Body of pancreas (tissue), 4 donors: Measurements from ENCODE around the gene METTL2B. TPM values are rescaled to one million over a fixed set of nuclear protein-coding genes. Genes with fewer than 3 reads are reported as not detected.
"Not testable (repeated sequence)": the region's sequence is repeated elsewhere in the genome, so short reads cannot be mapped to it uniquely, and the experiment has no call there.

ENCODE experiments used
- ATAC-seq: fragments of 150-250 bp; one replicate; pipeline ENCODE4 v1.9.1; 2016
- DNase-seq, 4 donors: peaks; one replicate each; pipeline ENCODE4 v3.0.0-alpha.2; 2019
- H3K27ac ChIP-seq, 4 donors: fragments of 200-600 bp; sonication (generic); 1 replicate in 3 of 4; 2 replicates in 1 of 4; pipeline versions ENCODE4 v1.5.1 to v1.6.1; 2016 to 2019; ENCODE audit warnings: mild to moderate bottlenecking in 1 of 4, mixed read lengths in 1 of 4, moderate library complexity in 1 of 4
- H3K27me3 ChIP-seq, 2 donors: fragments of 200-600 bp; sonication (generic); one replicate each; pipeline ENCODE4 v1.6.0; 2016; ENCODE audit warnings: mild to moderate bottlenecking in 1 of 2
- H3K36me3 ChIP-seq, 2 donors: fragments of 200-600 bp; sonication (generic); replicated peaks in 1 of 2; 2 replicates each; pipeline ENCODE4 v1.5.1; 2016; ENCODE audit warnings: low read depth in 2 of 2; ENCODE audit not compliant: insufficient read depth in 1 of 2
- H3K4me1 ChIP-seq: fragments of 200-600 bp; sonication (generic); one replicate; pipeline ENCODE4 v1.6.0; 2016
- H3K4me3 ChIP-seq, 2 donors: fragments of 200-600 bp; sonication (generic); 1 replicate in 1 of 2; 2 replicates in 1 of 2; pipeline ENCODE4 v1.5.1; 2016 to 2019
- H3K9me3 ChIP-seq, 3 donors: fragments of 200-600 bp; sonication (generic); 1 replicate in 2 of 3; 2 replicates in 1 of 3; pipeline ENCODE4 v1.5.1; 2016
- POLR2A ChIP-seq, 3 donors: fragments of 450-650 bp; IDR thresholded peaks; one replicate each; pipeline ENCODE4 v1.6.1; 2016; ENCODE audit warnings: antibody characterized with exemption in 3 of 3, mild to moderate bottlenecking in 2 of 3
- WGBS, 2 donors: methylation state at CpG; one replicate each; pipeline ENCODE4 v1.1.5; 2017; 5-methylcytosine and 5-hydroxymethylcytosine counted together
- intact Hi-C: fragments of 100-400 bp; cut with DNase I; formaldehyde crosslinking; loops from one replicate; pipeline ENCODE4 v1.15.1; 2023
- total RNA-seq, 2 donors: library from RNA; depleted of rRNA; stranded (reverse); fragments of >200 nt; gene quantifications; one replicate each; pipeline ENCODE4 v1.1.0, GENCODE V29; 2016
- TF ChIP-seq, protein P1 (sequence below), 7 experiments: fragments of 450-650 bp in 4 of 7; fragments of 200-600 bp in 3 of 7; sonication (generic) in 3 of 7; IDR thresholded peaks; one replicate each; pipeline ENCODE4 v1.5.1; 2016 to 2019; ENCODE audit warnings: antibody characterized with exemption in 7 of 7

Gene METTL2B, protein sequence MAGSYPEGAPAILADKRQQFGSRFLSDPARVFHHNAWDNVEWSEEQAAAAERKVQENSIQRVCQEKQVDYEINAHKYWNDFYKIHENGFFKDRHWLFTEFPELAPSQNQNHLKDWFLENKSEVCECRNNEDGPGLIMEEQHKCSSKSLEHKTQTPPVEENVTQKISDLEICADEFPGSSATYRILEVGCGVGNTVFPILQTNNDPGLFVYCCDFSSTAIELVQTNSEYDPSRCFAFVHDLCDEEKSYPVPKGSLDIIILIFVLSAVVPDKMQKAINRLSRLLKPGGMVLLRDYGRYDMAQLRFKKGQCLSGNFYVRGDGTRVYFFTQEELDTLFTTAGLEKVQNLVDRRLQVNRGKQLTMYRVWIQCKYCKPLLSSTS
- total RNA-seq = 10 to 100 TPM; 15.3 to 18.1 TPM

DNA sequence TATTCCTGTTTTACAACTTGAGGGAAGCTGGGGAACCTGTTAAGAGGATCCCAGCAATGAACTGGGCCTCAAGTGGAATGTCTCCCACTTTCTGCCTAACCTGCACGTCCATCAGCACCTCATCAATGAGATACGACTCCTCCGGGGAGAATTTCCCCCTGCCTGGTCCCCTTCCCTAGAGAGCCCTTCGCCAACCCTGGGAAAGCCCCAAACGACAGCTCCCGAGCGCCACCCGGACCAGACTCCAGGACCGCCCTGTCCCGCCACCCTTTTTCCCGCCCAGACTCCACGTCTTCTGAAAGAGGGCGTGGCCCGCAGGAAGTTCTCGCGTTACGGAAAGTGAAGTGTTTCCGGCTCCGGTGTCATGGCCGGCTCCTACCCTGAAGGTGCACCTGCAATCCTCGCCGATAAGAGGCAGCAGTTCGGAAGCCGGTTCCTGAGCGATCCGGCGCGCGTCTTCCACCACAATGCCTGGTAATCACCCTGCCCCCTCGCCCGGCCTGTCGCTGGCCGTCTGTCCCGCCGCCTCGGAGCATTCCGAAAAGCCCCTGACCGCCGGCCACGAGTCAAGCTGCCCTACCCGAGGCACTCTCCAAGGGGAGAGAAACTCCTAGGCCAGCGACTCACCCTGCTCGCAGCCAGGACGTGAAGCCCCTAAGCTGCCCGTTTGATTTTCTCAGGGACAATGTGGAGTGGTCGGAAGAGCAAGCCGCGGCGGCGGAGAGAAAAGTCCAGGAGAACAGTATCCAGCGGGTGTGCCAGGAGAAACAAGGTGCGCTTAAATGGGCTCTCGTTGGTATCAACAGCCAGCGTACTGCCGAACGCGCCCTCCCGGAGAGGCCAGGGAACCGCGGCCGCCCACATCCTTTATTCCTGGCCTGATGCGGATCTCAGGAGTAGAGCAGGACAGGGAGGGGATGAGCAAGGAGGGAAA is at the start of gene METTL2B:
METTL2B (plus strand) TSS at position 347 of the 934 bp plus-strand sequence; CDS start at position 365, 18 bp downstream.
- peak; percentile 98 for ATAC-seq
- not testable (repeated sequence) for H3K27me3 ChIP-seq, H3K36me3 ChIP-seq, H3K9me3 ChIP-seq
- peak within 1 kb of the TSS; percentile 76 to 81 for H3K4me3 ChIP-seq
- 0% methylated on average over 17 to 62 of the region's 62 CpGs for WGBS, 2 donors
- peak; percentile 92 to 96 (median 94) for DNase-seq
- intact Hi-C loops = loop anchor here (10.0 kb wide), 1 partner anchor 408 kb away; no protein-coding TSS in a partner anchor
- peaks cover 24% of the 10 kb centered on the region for H3K4me1 ChIP-seq
- TF ChIP-seq, protein P1, sequence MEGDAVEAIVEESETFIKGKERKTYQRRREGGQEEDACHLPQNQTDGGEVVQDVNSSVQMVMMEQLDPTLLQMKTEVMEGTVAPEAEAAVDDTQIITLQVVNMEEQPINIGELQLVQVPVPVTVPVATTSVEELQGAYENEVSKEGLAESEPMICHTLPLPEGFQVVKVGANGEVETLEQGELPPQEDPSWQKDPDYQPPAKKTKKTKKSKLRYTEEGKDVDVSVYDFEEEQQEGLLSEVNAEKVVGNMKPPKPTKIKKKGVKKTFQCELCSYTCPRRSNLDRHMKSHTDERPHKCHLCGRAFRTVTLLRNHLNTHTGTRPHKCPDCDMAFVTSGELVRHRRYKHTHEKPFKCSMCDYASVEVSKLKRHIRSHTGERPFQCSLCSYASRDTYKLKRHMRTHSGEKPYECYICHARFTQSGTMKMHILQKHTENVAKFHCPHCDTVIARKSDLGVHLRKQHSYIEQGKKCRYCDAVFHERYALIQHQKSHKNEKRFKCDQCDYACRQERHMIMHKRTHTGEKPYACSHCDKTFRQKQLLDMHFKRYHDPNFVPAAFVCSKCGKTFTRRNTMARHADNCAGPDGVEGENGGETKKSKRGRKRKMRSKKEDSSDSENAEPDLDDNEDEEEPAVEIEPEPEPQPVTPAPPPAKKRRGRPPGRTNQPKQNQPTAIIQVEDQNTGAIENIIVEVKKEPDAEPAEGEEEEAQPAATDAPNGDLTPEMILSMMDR (IDR thresholded peaks at IDR 0.05) = peak; percentile 9 to 65 (median 54)
- peak; percentile 28 to 74 (median 70) for TF ChIP-seq POLR2A (IDR thresholded peaks at IDR 0.05)
- peak within 1 kb of the TSS; percentile 56 to 88 (median 80) for H3K27ac ChIP-seq

- H3K4me1 ChIP-seq = no peaks in the 10 kb centered on the region
- H3K36me3 ChIP-seq = no peaks in the 10 kb centered on the region
- no peak overlapping the region for H3K4me3 ChIP-seq
- ATAC-seq (peak; percentile 87), DNase-seq (peak in 3 of 4 donors; percentile 36 to 48 (median 44))
- WGBS, 2 donors = 8 to 10% methylated on average over 7 of the region's 7 CpGs
- no peaks in the 10 kb centered on the region for H3K9me3 ChIP-seq
- intact Hi-C loops = loop anchor here (5.0 kb wide), 1 partner anchor 35 kb away; no protein-coding TSS in a partner anchor
- no peaks in the 10 kb centered on the region for H3K27me3 ChIP-seq
- no peak overlapping the region for H3K27ac ChIP-seq
- no peak for TF ChIP-seq POLR2A (IDR thresholded peaks at IDR 0.05)
- TF ChIP-seq, protein P1 (IDR thresholded peaks at IDR 0.05) = peak; percentile 48 to 94 (median 88)
These were observed 49.2 kb upstream of the METTL2B start for GRCh38 chr7:128427289-128427891.

- TF ChIP-seq, protein P1 (IDR thresholded peaks at IDR 0.05) = peak in 3 of 7 experiments; percentile 4 to 14 (median 4)
- no peak for TF ChIP-seq POLR2A (IDR thresholded peaks at IDR 0.05)
- ATAC-seq = no peak
- Histone ChIP-seq H3K36me3 (no peaks in the 10 kb centered on the region), H3K27ac (no peak overlapping the region), H3K27me3 (no peaks in the 10 kb centered on the region), H3K4me1 (no peaks in the 10 kb centered on the region), H3K9me3 (no peaks in the 10 kb centered on the region), H3K4me3 (no peak overlapping the region)
- intact Hi-C loops = no loop called here
- 50 to 73% methylated on average over 3 of the region's 3 CpGs for WGBS, 2 donors
- DNase-seq = no peak
These were observed 46.3 kb upstream of the METTL2B start for GRCh38 chr7:128430207-128430606.

DNA sequence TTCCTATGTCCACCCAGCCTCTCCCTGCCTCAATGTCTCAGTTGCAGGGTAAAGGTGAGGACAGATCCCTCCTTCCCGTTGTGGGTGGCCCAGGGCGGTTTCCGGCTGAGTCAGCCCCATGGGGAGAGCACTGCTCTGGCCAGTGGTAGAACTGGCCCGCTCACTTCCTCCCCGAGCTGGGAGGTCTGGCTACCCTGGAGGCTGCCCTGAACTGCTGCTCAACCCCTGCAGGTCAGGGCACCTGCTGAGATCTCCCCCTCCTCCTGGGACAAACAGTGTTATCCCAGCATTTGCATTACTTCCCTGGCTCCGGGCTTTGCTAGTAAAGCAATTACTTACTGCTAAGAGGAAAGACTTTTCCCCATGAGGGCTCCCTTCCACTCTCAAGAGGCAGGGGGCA is 45.3 kb upstream of the METTL2B start:
- intact Hi-C loops = no loop called here
- no peaks in the 10 kb centered on the region for H3K9me3 ChIP-seq
- H3K4me1 ChIP-seq = no peaks in the 10 kb centered on the region
- H3K36me3 ChIP-seq = no peaks in the 10 kb centered on the region
- no peaks in the 10 kb centered on the region for H3K27me3 ChIP-seq
- DNase-seq (no peak), ATAC-seq (no peak)
- TF ChIP-seq, protein P1 (IDR thresholded peaks at IDR 0.05) = no peak
- TF ChIP-seq POLR2A (IDR thresholded peaks at IDR 0.05) = no peak
- H3K27ac ChIP-seq = no peak overlapping the region
- 50 to 63% methylated on average over 1 to 6 of the region's 6 CpGs for WGBS, 2 donors
- no peak overlapping the region for H3K4me3 ChIP-seq
